Loucy (cell line): Measurements from ENCODE around the gene DMBT1.

ENCODE experiments used
- H2AFZ ChIP-seq: fragments of 200-600 bp; sonication (generic); 2 replicates; pipeline ENCODE4 v1.6.0; 2016; ENCODE audit warnings: antibody characterized with exemption, mild to moderate bottlenecking, low read length, moderate library complexity
- H3F3A ChIP-seq: fragments of 200-600 bp; 2 replicates; pipeline ENCODE4 v1.6.0; 2016; ENCODE audit warnings: antibody characterized with exemption, low read depth, mild to moderate bottlenecking
- H3K27me3 ChIP-seq: fragments of 200-600 bp; sonication (generic); 2 replicates; pipeline ENCODE4 v1.6.1; 2014; ENCODE audit warnings: low read length, mild to moderate bottlenecking; ENCODE audit not compliant: insufficient read depth, poor library complexity, severe bottlenecking
- H3K36me3 ChIP-seq: fragments of 200-600 bp; sonication (generic); 2 replicates; pipeline ENCODE4 v1.6.1; 2016; ENCODE audit warnings: low read length; ENCODE audit not compliant: insufficient read depth
- H3K4me1 ChIP-seq: fragments of 200-600 bp; sonication (generic); 2 replicates; pipeline ENCODE4 v1.5.1; 2014; ENCODE audit warnings: low read length, mild to moderate bottlenecking; ENCODE audit not compliant: insufficient read depth, poor library complexity, severe bottlenecking
- H3K4me2 ChIP-seq: fragments of 200-600 bp; sonication (generic); 2 replicates; pipeline ENCODE4 v1.6.0; 2014; ENCODE audit warnings: antibody characterized with exemption, low read length, low read depth, mild to moderate bottlenecking; ENCODE audit not compliant: poor library complexity, severe bottlenecking
- H3K4me3 ChIP-seq: fragments of 200-600 bp; sonication (generic); 2 replicates; pipeline ENCODE4 v1.5.1; 2014; ENCODE audit warnings: low read length, mild to moderate bottlenecking, mixed read lengths; ENCODE audit not compliant: poor library complexity, severe bottlenecking
- H3K79me2 ChIP-seq: fragments of 200-600 bp; sonication (generic); 2 replicates; pipeline ENCODE4 v1.6.1; 2014; ENCODE audit warnings: low read length; ENCODE audit not compliant: insufficient read depth
- H3K9ac ChIP-seq: fragments of 200-600 bp; sonication (generic); 2 replicates; pipeline ENCODE4 v1.6.0; 2014; ENCODE audit warnings: mild to moderate bottlenecking, low read depth, low read length, moderate library complexity; ENCODE audit not compliant: poor library complexity, severe bottlenecking
- H3K9me2 ChIP-seq: fragments of 200-600 bp; sonication (generic); replicated peaks from 2 replicates; pipeline ENCODE4 v1.6.1; 2016; ENCODE audit warnings: low read depth, low read length, mixed read lengths
- H3K9me3 ChIP-seq: fragments of 200-600 bp; sonication (generic); 2 replicates; pipeline ENCODE4 v1.6.1; 2014; ENCODE audit warnings: mild to moderate bottlenecking, antibody characterized with exemption, low read length, low read depth; ENCODE audit not compliant: insufficient read depth
- H4K20me1 ChIP-seq: fragments of 200-600 bp; sonication (generic); 2 replicates; pipeline ENCODE4 v1.6.0; 2014; ENCODE audit warnings: antibody characterized with exemption, low read length, mild to moderate bottlenecking; ENCODE audit not compliant: insufficient read depth, poor library complexity, severe bottlenecking
- EZH2phosphoT487 ChIP-seq: fragments of 200-600 bp; IDR thresholded peaks from 2 replicates; pipeline ENCODE4 v1.6.1; 2018; ENCODE audit warnings: antibody characterized with exemption, mild to moderate bottlenecking, moderate library complexity, borderline replicate concordance
- TF ChIP-seq, protein P1 (sequence below): fragments of 200-600 bp; sonication (generic); conservative IDR thresholded peaks from 2 replicates; pipeline ENCODE4 v1.5.1; 2014; ENCODE audit warnings: mild to moderate bottlenecking, antibody characterized with exemption, low read length

The DMBT1 gene

DNA sequence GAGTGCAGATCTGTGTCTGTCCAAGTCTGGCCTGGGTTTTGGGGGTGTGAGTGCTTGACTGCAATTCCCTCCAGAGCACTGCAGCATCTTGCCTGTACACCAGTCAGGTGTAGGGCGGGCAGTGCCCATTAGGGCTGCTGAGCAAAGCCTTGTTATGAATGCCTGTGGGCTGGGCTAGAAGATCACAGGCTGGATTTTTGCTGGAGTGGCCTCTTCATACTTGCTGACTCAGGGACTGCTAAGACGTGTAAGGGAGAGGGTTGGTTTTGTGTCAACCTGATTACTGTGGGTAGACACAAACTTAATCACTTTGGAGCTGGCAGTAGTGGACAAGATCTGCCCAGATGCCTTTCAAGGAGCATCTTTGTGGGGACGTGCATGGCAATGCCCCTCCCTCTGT is 29.6 kb downstream of the DMBT1 start:
- Histone ChIP-seq H3F3A (no peaks in the 10 kb centered on the region), H4K20me1 (no peaks in the 10 kb centered on the region), H3K79me2 (no peaks in the 10 kb centered on the region), H3K9ac (no peak overlapping the region), H3K9me3 (no peaks in the 10 kb centered on the region; the same call in 1 of the 2 replicates), H3K9me2 (no peaks in the 10 kb centered on the region), H3K4me2 (no peak overlapping the region), H3K36me3 (no peaks in the 10 kb centered on the region), H3K4me1 (no peaks in the 10 kb centered on the region), H2AFZ (no peak overlapping the region), H3K27me3 (no peaks in the 10 kb centered on the region), H3K4me3 (no peak overlapping the region)
- TF ChIP-seq EZH2phosphoT487: no peak
- TF ChIP-seq, protein P1, sequence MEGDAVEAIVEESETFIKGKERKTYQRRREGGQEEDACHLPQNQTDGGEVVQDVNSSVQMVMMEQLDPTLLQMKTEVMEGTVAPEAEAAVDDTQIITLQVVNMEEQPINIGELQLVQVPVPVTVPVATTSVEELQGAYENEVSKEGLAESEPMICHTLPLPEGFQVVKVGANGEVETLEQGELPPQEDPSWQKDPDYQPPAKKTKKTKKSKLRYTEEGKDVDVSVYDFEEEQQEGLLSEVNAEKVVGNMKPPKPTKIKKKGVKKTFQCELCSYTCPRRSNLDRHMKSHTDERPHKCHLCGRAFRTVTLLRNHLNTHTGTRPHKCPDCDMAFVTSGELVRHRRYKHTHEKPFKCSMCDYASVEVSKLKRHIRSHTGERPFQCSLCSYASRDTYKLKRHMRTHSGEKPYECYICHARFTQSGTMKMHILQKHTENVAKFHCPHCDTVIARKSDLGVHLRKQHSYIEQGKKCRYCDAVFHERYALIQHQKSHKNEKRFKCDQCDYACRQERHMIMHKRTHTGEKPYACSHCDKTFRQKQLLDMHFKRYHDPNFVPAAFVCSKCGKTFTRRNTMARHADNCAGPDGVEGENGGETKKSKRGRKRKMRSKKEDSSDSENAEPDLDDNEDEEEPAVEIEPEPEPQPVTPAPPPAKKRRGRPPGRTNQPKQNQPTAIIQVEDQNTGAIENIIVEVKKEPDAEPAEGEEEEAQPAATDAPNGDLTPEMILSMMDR: no peak

DNA sequence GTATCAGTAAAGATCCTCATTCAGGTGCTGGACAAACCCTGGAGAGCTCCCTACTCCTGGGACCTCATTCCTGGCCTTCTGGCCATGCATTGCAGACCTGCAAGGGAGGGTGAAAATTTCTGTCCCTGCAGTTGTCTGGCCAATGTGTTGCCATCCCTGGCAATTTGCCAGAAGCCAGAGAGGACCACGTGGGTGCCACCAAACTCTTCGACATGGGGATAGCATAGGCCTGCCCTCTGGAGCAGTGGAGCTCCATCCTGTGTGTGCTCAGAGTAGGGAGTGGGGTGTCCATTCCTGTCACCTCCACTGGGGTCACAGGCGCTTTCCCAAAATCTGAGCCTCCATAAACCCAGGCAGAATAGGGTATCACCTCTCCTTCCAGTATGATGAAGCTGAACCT is 31.2 kb downstream of the DMBT1 start:
- Histone ChIP-seq H3K27me3 (no peaks in the 10 kb centered on the region), H3K4me3 (no peak overlapping the region), H3K4me2 (no peak overlapping the region), H3K4me1 (no peaks in the 10 kb centered on the region), H3K79me2 (no peaks in the 10 kb centered on the region), H3K9me2 (no peaks in the 10 kb centered on the region), H3K36me3 (no peaks in the 10 kb centered on the region), H3K9me3 (no peaks in the 10 kb centered on the region; the same call in 1 of the 2 replicates), H4K20me1 (no peaks in the 10 kb centered on the region), H3K9ac (no peak overlapping the region), H2AFZ (no peak overlapping the region), H3F3A (no peaks in the 10 kb centered on the region)
- TF ChIP-seq EZH2phosphoT487: no peak
- TF ChIP-seq, protein P1: no peak

DNA sequence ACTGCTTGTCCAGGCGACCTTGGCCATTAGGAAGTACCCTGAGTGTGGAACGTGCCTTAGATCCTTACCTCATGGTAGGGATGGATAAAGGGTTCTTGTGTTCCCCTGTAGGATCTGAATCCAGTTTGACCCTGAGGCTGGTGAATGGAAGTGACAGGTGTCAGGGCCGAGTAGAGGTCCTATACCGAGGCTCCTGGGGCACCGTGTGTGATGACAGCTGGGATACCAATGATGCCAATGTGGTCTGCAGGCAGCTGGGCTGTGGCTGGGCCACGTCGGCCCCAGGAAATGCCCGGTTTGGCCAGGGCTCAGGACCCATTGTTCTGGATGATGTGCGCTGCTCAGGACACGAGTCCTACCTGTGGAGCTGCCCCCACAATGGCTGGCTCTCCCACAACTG is 31.6 kb downstream of the DMBT1 start:
- TF ChIP-seq, protein P1: no peak
- TF ChIP-seq EZH2phosphoT487: no peak
- Histone ChIP-seq H2AFZ (no peak overlapping the region), H3K4me2 (no peak overlapping the region), H3K27me3 (no peaks in the 10 kb centered on the region), H3K9ac (no peak overlapping the region), H3K4me1 (no peaks in the 10 kb centered on the region), H3K9me2 (no peaks in the 10 kb centered on the region), H3K79me2 (no peaks in the 10 kb centered on the region), H3K9me3 (no peaks in the 10 kb centered on the region; the same call in 1 of the 2 replicates), H3K4me3 (no peak overlapping the region), H4K20me1 (no peaks in the 10 kb centered on the region), H3F3A (no peaks in the 10 kb centered on the region), H3K36me3 (no peaks in the 10 kb centered on the region)
